ENCODE data around the gene IL17B.

GRCh38 chr5:149401051-149401450, 22.0 kb upstream of the IL17B start:
- TF ChIP-seq CTCF (IDR thresholded peaks at IDR 0.05 in 4 of 5, conservative IDR thresholded peaks at IDR 0.05 in 1 of 5) (no peak), POLR2A (IDR thresholded peaks at IDR 0.05) (no peak)
